ENCODE measurements around the gene CAMP. TPM values are rescaled to one million over a fixed set of nuclear protein-coding genes. Genes with fewer than 3 reads are reported as not detected.
A peak's percentile ranks its signal among the peaks of the same experiment; 100 is the strongest.

The CAMP gene
- total and polyA plus RNA-seq, 2 donors (not counting 1 experiment from before 2014, with no cell fraction given) = not detected

DNA sequence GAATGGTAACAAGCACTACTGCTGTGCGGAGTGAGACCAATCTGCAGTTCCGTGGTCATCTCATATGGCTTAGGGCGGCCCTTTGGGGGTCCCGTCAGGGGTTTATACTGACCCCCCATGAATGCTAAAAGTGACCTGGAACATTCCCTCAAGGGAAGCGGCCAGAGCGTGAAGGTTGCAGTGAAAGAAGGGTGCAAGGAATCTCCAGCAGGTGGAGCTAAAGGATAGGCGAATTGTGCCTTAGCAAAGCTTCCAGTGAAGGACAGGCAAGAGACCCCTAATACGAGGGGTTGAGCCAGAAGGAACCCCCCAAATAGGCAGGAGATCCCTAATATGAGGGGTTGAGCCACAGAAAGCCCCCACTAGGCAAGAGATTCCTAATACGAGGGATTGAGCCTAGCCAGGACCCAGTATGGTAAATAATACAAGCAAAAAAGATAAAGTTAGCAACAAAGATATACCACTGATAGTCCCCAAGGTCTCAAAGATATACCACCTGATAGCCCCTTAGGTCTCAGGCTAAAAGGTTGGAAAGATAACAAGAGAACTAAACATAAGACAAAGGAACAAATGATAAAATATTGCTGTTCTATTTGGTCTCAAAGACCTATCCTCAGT, 50.4 kb downstream of the CAMP start:
- Histone ChIP-seq H3K79me2 (ENCODE audit: control insufficient read depth, insufficient read depth, low read length) (no peaks in the 10 kb centered on the region), H2AFZ (ENCODE audit: low read length) (no peak overlapping the region), H3K27ac (ENCODE audit: insufficient read depth, low read length) (no peak overlapping the region), H4K20me1 (ENCODE audit: control insufficient read depth, extremely low read depth, insufficient read depth, low read length) (no peaks in the 10 kb centered on the region), H3K27me3 (ENCODE audit: control insufficient read depth, insufficient read depth, low read length) (no peaks in the 10 kb centered on the region), H3K9me3 (ENCODE audit: control insufficient read depth, insufficient read depth, low read depth, low read length) (no peaks in the 10 kb centered on the region), H3K4me2 (ENCODE audit: extremely low read depth, insufficient read depth, low read length) (no peak overlapping the region), H3K9ac (ENCODE audit: insufficient read depth, low read length) (no peak overlapping the region), H3K4me1 (ENCODE audit: control insufficient read depth, extremely low read depth, insufficient read depth, low read length) (no peaks in the 10 kb centered on the region), H3K36me3 (ENCODE audit: control insufficient read depth, insufficient read depth, low read length) (no peaks in the 10 kb centered on the region), H3K4me3 (replicated peaks in 1 of 4; ENCODE audit: control extremely low read depth in 1 of 4, insufficient read depth in 1 of 4, low read depth in 3 of 4, low read length in 4 of 4) (no peak overlapping the region)
- peak; percentile 89 to 90 for TF ChIP-seq CTCF (conservative IDR thresholded peaks at IDR 0.05 in 1 of 2, IDR thresholded peaks at IDR 0.05 in 1 of 2; ENCODE audit: low read depth in 1 of 2, low read length in 2 of 2)
- TF ChIP-seq EZH2 (IDR thresholded peaks at IDR 0.05; ENCODE audit: low read length, missing control alignments) = no peak
- DNase-seq (ENCODE audit: low read depth in 2 of 2) = peak; percentile 48 to 70

DNA sequence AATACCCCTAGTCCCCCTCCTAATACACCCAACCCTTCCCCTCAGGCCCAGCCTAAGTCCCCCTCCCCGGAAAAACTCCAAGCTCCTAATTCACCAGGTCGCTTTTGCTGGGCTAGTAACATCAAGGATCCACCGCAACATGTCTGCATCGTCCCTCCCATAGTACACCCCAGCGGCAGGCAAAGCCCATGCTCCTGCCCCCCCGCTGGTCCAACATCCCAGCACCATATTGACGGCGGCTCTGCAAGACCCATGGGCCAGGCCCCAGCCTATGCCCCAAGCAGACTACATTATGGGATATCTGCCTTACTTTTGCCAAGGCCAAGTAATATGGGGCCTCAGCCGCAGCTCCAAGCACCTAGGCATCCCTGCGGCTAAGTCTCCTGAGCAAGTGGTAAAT, 51.2 kb downstream of the CAMP start:
- no peak overlapping the region for H3K9ac ChIP-seq (ENCODE audit: insufficient read depth, low read length)
- H3K27ac ChIP-seq (ENCODE audit: insufficient read depth, low read length) = no peak overlapping the region
- H3K4me1 ChIP-seq (ENCODE audit: control insufficient read depth, extremely low read depth, insufficient read depth, low read length) = no peaks in the 10 kb centered on the region
- H2AFZ ChIP-seq (ENCODE audit: low read length) = no peak overlapping the region
- no peaks in the 10 kb centered on the region for H4K20me1 ChIP-seq (ENCODE audit: control insufficient read depth, extremely low read depth, insufficient read depth, low read length)
- no peaks in the 10 kb centered on the region for H3K79me2 ChIP-seq (ENCODE audit: control insufficient read depth, insufficient read depth, low read length)
- H3K27me3 ChIP-seq (ENCODE audit: control insufficient read depth, insufficient read depth, low read length) = no peaks in the 10 kb centered on the region
- H3K4me2 ChIP-seq (ENCODE audit: extremely low read depth, insufficient read depth, low read length) = no peak overlapping the region
- H3K9me3 ChIP-seq (ENCODE audit: control insufficient read depth, insufficient read depth, low read depth, low read length) = no peaks in the 10 kb centered on the region
- no peaks in the 10 kb centered on the region for H3K36me3 ChIP-seq (ENCODE audit: control insufficient read depth, insufficient read depth, low read length)
- no peak overlapping the region for H3K4me3 ChIP-seq (replicated peaks in 1 of 4; ENCODE audit: control extremely low read depth in 1 of 4, insufficient read depth in 1 of 4, low read depth in 3 of 4, low read length in 4 of 4)
- no peak for DNase-seq (ENCODE audit: low read depth in 2 of 2)
- TF ChIP-seq EZH2 (IDR thresholded peaks at IDR 0.05; ENCODE audit: low read length, missing control alignments) = no peak
- TF ChIP-seq CTCF (conservative IDR thresholded peaks at IDR 0.05 in 1 of 2, IDR thresholded peaks at IDR 0.05 in 1 of 2; ENCODE audit: low read depth in 1 of 2, low read length in 2 of 2) = no peak

Other genes starting within 250 kb of the CAMP start
- gene MAP4, start 207.1 kb upstream of the CAMP start, total RNA-seq = 81.7 and 152 TPM in 2 replicates
- 243 and 256 TPM in 2 replicates for gene MAP4, start 207.1 kb upstream of the CAMP start, polyA plus RNA-seq
- gene CDC25A, start 35.1 kb upstream of the CAMP start, total RNA-seq = 1.0 and 1.3 TPM in 2 replicates
- 3.1 and 6.1 TPM in 2 replicates for gene CDC25A, start 35.1 kb upstream of the CAMP start, polyA plus RNA-seq
- gene ZNF589, start 17.6 kb downstream of the CAMP start, total RNA-seq = 3.3 and 5.1 TPM in 2 replicates
- 2.3 and 2.8 TPM in 2 replicates for gene ZNF589, start 17.6 kb downstream of the CAMP start, polyA plus RNA-seq
- 21.3 and 29.2 TPM in 2 replicates for gene NME6, start 77.9 kb downstream of the CAMP start, total RNA-seq
- 23.3 and 27.4 TPM in 2 replicates for gene NME6, start 77.9 kb downstream of the CAMP start, polyA plus RNA-seq
- not detected in 2 replicates for gene SPINK8, start 110.2 kb downstream of the CAMP start, total RNA-seq
- gene SPINK8, start 110.2 kb downstream of the CAMP start, polyA plus RNA-seq = not detected in 2 replicates
- gene FBXW12, start 148.7 kb downstream of the CAMP start, total RNA-seq = not detected in 2 replicates
- 0.05 and 0.06 TPM in 2 replicates for gene FBXW12, start 148.7 kb downstream of the CAMP start, polyA plus RNA-seq
- 37.2 and 44.6 TPM in 2 replicates for gene PLXNB1, start 206.6 kb downstream of the CAMP start, total RNA-seq
- gene PLXNB1, start 206.6 kb downstream of the CAMP start, polyA plus RNA-seq = 12.8 and 14.3 TPM in 2 replicates
- gene CCDC51, start 216.6 kb downstream of the CAMP start, total RNA-seq = 19.3 and 27.2 TPM in 2 replicates
- 11.9 and 14.8 TPM in 2 replicates for gene CCDC51, start 216.6 kb downstream of the CAMP start, polyA plus RNA-seq
- gene TMA7, start 216.8 kb downstream of the CAMP start, total RNA-seq = 305 and 306 TPM in 2 replicates
- gene TMA7, start 216.8 kb downstream of the CAMP start, polyA plus RNA-seq = 337 and 356 TPM in 2 replicates
- 3.0 and 3.6 TPM in 2 replicates for gene ATRIP, start 223.2 kb downstream of the CAMP start, total RNA-seq
- 5.0 and 7.0 TPM in 2 replicates for gene ATRIP, start 223.2 kb downstream of the CAMP start, polyA plus RNA-seq